ENCODE measurements around the gene GDNF. TPM values are rescaled to one million over a fixed set of nuclear protein-coding genes. Genes with fewer than 3 reads are reported as not detected.
"Not testable (repeated sequence)": the region's sequence is repeated elsewhere in the genome, so short reads cannot be mapped to it uniquely, and the experiment has no call there.

GDNF gene
- total and polyA plus RNA-seq, 4 experiments from 2014 or later = not detected

DNA sequence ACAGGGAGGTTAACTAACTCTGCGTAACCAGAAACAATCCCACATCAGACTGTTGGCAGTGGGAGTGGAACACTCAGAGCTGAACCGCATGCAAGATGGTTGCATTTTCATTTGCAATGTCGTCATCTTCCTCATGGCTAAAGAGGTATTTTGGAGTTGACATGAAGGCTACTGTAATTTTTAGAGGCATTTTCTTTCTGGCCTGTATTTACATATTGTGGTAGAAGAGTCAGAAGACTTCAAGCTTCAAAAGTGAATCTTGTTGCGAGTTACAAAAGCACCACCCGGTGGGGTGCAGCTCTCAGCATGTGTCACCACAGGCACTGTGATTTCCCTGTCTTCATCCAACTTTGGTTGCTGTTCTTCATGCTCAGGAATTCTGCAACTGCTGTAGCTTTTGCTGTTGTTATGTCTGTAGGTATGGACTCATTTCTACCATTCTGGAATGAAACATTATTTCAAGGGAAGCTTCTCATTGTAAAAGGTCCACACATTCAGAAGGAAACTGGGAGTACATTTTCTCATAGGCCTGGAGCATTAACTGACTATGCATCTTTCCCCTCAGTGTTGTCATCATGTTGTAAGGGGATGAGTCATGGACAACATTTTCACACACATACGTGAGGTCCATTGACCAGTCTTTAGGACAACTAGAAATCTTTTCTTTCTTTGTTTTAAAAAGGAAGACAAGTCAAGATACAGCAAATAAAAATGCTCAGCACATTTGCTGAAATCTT, 35.4 kb upstream of the GDNF start:
- no peaks in the 10 kb centered on the region for H3K36me3 Mint-ChIP-seq
- Histone ChIP-seq H3K4me1 (ENCODE audit: insufficient read depth, low read length) (no peaks in the 10 kb centered on the region), H3K27me3 (ENCODE audit: insufficient read depth, low read length) (no peaks in the 10 kb centered on the region), H3K9me3 (ENCODE audit: control insufficient read depth in 1 of 2, low read length in 2 of 2) (no peaks in the 10 kb centered on the region), H3K36me3 (ENCODE audit: insufficient read depth, low read length) (no peaks in the 10 kb centered on the region), H3K4me3 (ENCODE audit: low read length in 2 of 2) (no peak overlapping the region), H3K27ac (ENCODE audit: low read depth, low read length) (no peak overlapping the region)
- H3K27ac Mint-ChIP-seq = no peak overlapping the region
- intact Hi-C loops (cut with micrococcal nuclease) = no loop called here
- no peaks in the 10 kb centered on the region for H3K4me1 Mint-ChIP-seq
- peaks cover 0 to 4% (median 1%) of the 10 kb centered on the region in 8 donors for H3K9me3 Mint-ChIP-seq
- DNase-seq = no peak
- peaks cover 0 to 6% of the 10 kb centered on the region in 2 donors for H3K27me3 Mint-ChIP-seq
- CTCF ChIA-PET (ENCODE audit: partially characterized antibody) = no interaction called here
- no peak overlapping the region for H3K4me3 Mint-ChIP-seq
- POLR2A ChIA-PET (ENCODE audit: partially characterized antibody) = no interaction called here

DNA sequence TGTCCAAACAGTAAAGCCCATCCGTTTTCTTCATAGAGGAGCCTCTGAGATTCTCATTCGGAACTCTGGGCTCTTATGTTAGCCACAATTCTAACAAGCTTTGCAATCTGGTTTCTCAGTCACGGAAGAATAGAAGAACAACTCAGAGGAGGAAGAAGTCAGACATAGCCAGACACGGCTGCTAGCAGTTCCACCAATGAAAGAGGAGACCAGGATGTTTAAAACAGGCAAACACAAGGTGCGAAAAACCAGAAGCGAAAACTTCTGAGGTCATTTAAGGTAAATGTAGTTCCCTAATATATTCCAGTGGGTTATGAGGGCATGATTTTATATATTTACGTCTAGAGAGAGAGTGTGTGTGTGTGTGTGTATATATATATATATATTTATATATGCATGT, 34.1 kb upstream of the GDNF start:
- DNase-seq = no peak
- Histone ChIP-seq H3K36me3 (ENCODE audit: insufficient read depth, low read length) (no peaks in the 10 kb centered on the region), H3K4me3 (ENCODE audit: low read length in 2 of 2) (no peak overlapping the region), H3K4me1 (ENCODE audit: insufficient read depth, low read length) (no peaks in the 10 kb centered on the region), H3K27ac (ENCODE audit: low read depth, low read length) (no peak overlapping the region), H3K27me3 (ENCODE audit: insufficient read depth, low read length) (no peaks in the 10 kb centered on the region), H3K9me3 (ENCODE audit: control insufficient read depth in 1 of 2, low read length in 2 of 2) (no peaks in the 10 kb centered on the region)
- ChIA-PET POLR2A (ENCODE audit: partially characterized antibody) (no interaction called here), CTCF (ENCODE audit: partially characterized antibody) (no interaction called here)
- Mint-ChIP-seq H3K27me3 (no peaks in the 10 kb centered on the region), H3K4me3 (peak overlapping the region in 1 of 8 donors; percentile 31), H3K9me3 (peaks cover 0 to 4% (median 0%) of the 10 kb centered on the region in 8 donors), H3K36me3 (no peaks in the 10 kb centered on the region), H3K4me1 (no peaks in the 10 kb centered on the region), H3K27ac (no peak overlapping the region)
- intact Hi-C loops (cut with micrococcal nuclease) = no loop called here

DNA sequence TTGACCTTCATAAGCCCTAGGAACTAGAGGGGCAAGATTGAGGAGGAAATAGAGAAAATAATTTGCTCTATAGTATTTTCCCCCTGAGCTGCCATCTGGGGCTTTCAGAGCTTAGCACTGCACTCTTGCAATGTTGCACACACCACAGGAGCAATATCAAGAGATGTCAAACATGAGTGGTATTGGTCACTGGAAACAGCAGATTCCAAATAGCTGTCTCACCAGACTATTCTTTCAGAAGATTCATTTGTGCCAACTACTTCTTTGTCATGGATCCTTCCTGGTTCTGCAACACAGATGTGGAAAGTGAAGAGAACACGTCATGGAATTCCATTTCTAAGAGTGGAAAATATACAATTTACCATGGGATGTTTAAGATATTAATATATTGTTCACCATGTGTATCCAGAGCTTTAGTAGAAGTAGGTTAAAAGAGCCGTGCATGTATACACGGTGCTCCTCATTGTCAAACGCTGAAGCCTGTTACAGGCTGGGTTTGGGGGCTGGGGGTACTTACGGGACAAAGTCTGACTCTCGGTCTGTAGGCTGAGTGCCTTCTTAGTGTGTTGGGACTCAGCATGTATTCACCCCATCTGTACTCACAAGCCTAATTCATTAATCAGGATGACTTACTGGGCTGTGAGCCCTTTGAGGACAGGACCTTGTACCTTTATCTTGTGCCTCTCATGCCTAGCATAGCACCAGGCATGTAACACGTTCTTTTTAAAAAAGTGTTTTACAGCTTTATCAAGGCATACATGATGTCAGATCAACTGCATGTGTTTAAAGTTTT, 31.4 kb upstream of the GDNF start:
- peaks cover 2 to 4% of the 10 kb centered on the region in 2 donors for H3K27me3 Mint-ChIP-seq

DNA sequence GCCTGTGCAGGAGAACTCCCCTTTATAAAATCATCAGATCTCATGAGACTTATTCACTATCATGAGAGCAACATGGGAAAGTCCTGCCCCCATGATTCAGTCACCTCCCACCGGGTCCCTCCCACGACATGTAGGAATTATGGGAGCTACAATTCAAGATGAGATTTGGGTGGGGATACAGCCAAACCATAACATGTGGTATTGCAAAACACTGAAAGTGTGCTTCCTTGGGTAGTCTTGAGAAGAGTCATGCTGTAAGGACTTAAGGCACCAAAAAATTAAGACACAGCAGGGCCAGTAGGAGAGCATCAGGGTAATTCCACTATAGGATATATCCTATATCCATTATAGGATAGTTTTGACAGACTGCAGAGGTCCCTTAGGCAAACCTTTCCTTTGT, 29.4 kb upstream of the GDNF start:
- Mint-ChIP-seq H3K4me1 (no peaks in the 10 kb centered on the region), H3K27ac (no peak overlapping the region), H3K9me3 (peaks cover 0 to 4% (median under 1%) of the 10 kb centered on the region in 8 donors), H3K27me3 (peaks cover 2 to 8% of the 10 kb centered on the region in 2 donors), H3K4me3 (no peak overlapping the region), H3K36me3 (no peaks in the 10 kb centered on the region)
- Histone ChIP-seq H3K4me1 (ENCODE audit: insufficient read depth, low read length) (no peaks in the 10 kb centered on the region), H3K27ac (ENCODE audit: low read depth, low read length) (no peak overlapping the region), H3K36me3 (ENCODE audit: insufficient read depth, low read length) (no peaks in the 10 kb centered on the region), H3K4me3 (ENCODE audit: low read length in 2 of 2) (no peak overlapping the region), H3K9me3 (ENCODE audit: control insufficient read depth in 1 of 2, low read length in 2 of 2) (no peaks in the 10 kb centered on the region), H3K27me3 (ENCODE audit: insufficient read depth, low read length) (no peaks in the 10 kb centered on the region)
- ChIA-PET POLR2A (ENCODE audit: partially characterized antibody) (no interaction called here), CTCF (ENCODE audit: partially characterized antibody) (no interaction called here)
- intact Hi-C loops (cut with micrococcal nuclease) = no loop called here
- no peak for DNase-seq

More for the DNA sequence above, 31.4 kb upstream of the GDNF start:
- intact Hi-C loops (cut with micrococcal nuclease) = no loop called here
- Mint-ChIP-seq H3K4me1 (no peaks in the 10 kb centered on the region), H3K4me3 (no peak overlapping the region), H3K27ac (no peak overlapping the region), H3K9me3 (peaks cover 0 to 4% (median 0%) of the 10 kb centered on the region in 8 donors), H3K36me3 (no peaks in the 10 kb centered on the region)
- H3K27me3 ChIP-seq (ENCODE audit: insufficient read depth, low read length) = no peaks in the 10 kb centered on the region
- H3K4me3 ChIP-seq (ENCODE audit: low read length in 2 of 2) = no peak overlapping the region
- CTCF ChIA-PET (ENCODE audit: partially characterized antibody) = no interaction called here
- H3K4me1 ChIP-seq (ENCODE audit: insufficient read depth, low read length) = no peaks in the 10 kb centered on the region
- POLR2A ChIA-PET (ENCODE audit: partially characterized antibody) = no interaction called here
- H3K36me3 ChIP-seq (ENCODE audit: insufficient read depth, low read length) = no peaks in the 10 kb centered on the region
- no peak overlapping the region for H3K27ac ChIP-seq (ENCODE audit: low read depth, low read length)
- H3K9me3 ChIP-seq (ENCODE audit: control insufficient read depth in 1 of 2, low read length in 2 of 2) = no peaks in the 10 kb centered on the region
- DNase-seq = no peak

DNA sequence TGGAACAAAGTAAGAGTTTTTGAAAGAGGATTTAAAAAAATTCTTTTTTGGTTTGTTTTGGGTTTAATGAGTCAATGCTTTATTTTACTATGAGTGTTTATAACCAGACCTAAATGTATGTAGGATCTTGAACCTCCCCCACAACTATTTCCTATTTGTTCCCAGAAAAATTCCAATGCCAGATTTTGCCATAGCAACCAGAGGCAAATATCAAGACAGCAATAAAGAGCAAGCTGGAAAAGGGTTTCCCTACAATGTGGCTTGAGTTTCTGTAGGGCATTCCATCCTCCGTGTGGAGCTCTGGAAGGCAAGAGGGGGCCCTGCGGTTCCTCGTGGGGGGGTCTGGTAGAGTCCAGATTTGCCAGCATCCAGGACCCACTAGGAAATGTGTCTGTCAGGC, 27.8 kb upstream of the GDNF start:
- DNase-seq = no peak
- intact Hi-C loops (cut with micrococcal nuclease) = no loop called here
- no peaks in the 10 kb centered on the region for H3K36me3 Mint-ChIP-seq
- H3K27ac Mint-ChIP-seq = no peak overlapping the region
- POLR2A ChIA-PET (ENCODE audit: partially characterized antibody) = no interaction called here
- H3K27me3 Mint-ChIP-seq = peaks cover 4 to 8% of the 10 kb centered on the region in 2 donors
- Histone ChIP-seq H3K4me3 (ENCODE audit: low read length in 2 of 2) (no peak overlapping the region), H3K27ac (ENCODE audit: low read depth, low read length) (no peak overlapping the region), H3K27me3 (ENCODE audit: insufficient read depth, low read length) (no peaks in the 10 kb centered on the region), H3K36me3 (ENCODE audit: insufficient read depth, low read length) (no peaks in the 10 kb centered on the region), H3K9me3 (ENCODE audit: control insufficient read depth in 1 of 2, low read length in 2 of 2) (no peaks in the 10 kb centered on the region), H3K4me1 (ENCODE audit: insufficient read depth, low read length) (no peaks in the 10 kb centered on the region)
- no peaks in the 10 kb centered on the region for H3K4me1 Mint-ChIP-seq
- CTCF ChIA-PET (ENCODE audit: partially characterized antibody) = no interaction called here
- no peak overlapping the region for H3K4me3 Mint-ChIP-seq
- H3K9me3 Mint-ChIP-seq = peaks cover 0 to 4% (median under 1%) of the 10 kb centered on the region in 8 donors

DNA sequence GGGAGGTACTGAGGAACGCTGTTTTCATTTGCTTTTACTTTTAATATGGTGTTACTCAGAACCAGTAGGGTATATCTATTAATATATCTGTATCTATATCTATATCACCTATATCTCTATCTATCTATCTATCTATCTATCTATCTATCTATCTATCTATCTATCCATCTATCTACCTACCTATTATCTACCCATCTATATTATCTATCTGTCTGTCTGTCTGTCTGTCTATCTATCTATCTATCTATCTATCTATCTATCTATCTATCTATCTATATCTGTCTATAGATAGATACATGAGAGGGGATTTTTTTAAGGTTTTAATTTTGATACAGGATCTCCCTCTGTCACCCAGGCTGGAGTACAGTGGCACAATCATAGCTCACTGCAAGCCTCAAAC, 23.1 kb upstream of the GDNF start:
- H3K36me3 ChIP-seq (ENCODE audit: insufficient read depth, low read length); H3K4me1 ChIP-seq (ENCODE audit: insufficient read depth, low read length); DNase-seq; H3K4me3 ChIP-seq (ENCODE audit: low read length in 2 of 2); H3K9me3 Mint-ChIP-seq; POLR2A ChIA-PET (ENCODE audit: partially characterized antibody); H3K27ac ChIP-seq (ENCODE audit: low read depth, low read length); H3K4me1 Mint-ChIP-seq; CTCF ChIA-PET (ENCODE audit: partially characterized antibody); H3K27me3 ChIP-seq (ENCODE audit: insufficient read depth, low read length); H3K4me3 Mint-ChIP-seq; H3K36me3 Mint-ChIP-seq; H3K27ac Mint-ChIP-seq; H3K27me3 Mint-ChIP-seq; H3K9me3 ChIP-seq (ENCODE audit: control insufficient read depth in 1 of 2, low read length in 2 of 2); intact Hi-C loops (cut with micrococcal nuclease): not testable (repeated sequence)

DNA sequence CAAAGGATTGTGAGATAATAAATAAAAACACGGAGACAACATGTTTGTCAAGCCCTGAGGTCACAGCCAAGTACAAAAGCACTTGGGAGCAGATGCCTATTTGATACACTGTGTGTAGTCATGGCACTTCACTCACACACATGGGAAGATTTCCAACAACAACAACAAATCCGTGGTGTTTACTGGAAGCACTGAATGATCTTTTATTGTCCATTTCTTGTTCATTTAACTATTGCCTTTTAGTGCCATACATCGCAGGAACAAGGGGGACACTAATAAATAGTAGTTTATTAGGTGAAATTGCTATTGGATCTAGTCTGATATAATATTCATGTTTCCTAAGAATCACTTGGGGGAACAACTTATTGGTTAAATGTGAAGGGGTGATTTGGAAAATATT, 20.4 kb upstream of the GDNF start:
- H3K27ac Mint-ChIP-seq = no peak overlapping the region
- POLR2A ChIA-PET (ENCODE audit: partially characterized antibody) = no interaction called here

More for the DNA sequence above, 20.4 kb upstream of the GDNF start:
- DNase-seq = no peak
- Histone ChIP-seq H3K4me1 (ENCODE audit: insufficient read depth, low read length) (no peaks in the 10 kb centered on the region), H3K4me3 (ENCODE audit: low read length in 2 of 2) (no peak overlapping the region), H3K36me3 (ENCODE audit: insufficient read depth, low read length) (no peaks in the 10 kb centered on the region), H3K27ac (ENCODE audit: low read depth, low read length) (no peak overlapping the region), H3K9me3 (ENCODE audit: control insufficient read depth in 1 of 2, low read length in 2 of 2) (no peaks in the 10 kb centered on the region), H3K27me3 (ENCODE audit: insufficient read depth, low read length) (no peaks in the 10 kb centered on the region)
- Mint-ChIP-seq H3K36me3 (no peaks in the 10 kb centered on the region), H3K9me3 (no peaks in the 10 kb centered on the region), H3K27me3 (peaks cover 7 to 8% of the 10 kb centered on the region in 2 donors), H3K4me1 (no peaks in the 10 kb centered on the region), H3K4me3 (no peak overlapping the region)
- intact Hi-C loops (cut with micrococcal nuclease) = no loop called here
- CTCF ChIA-PET (ENCODE audit: partially characterized antibody) = no interaction called here

Measured in CD4-positive, alpha-beta memory T cell (primary cell).